ENCODE measurements around the gene KLK3.

KLK3 gene

GRCh38 chr19:50898018-50898417 lies 43.3 kb downstream of the KLK3 start:
- DNase-seq (ENCODE audit: low spot score): no peak

- no peak for DNase-seq (ENCODE audit: low spot score)
Observed at GRCh38 chr19:50899569-50899968, 44.9 kb downstream of the KLK3 start.

- no peak for DNase-seq (ENCODE audit: low spot score)
Observed at GRCh38 chr19:50902640-50903039, 47.9 kb downstream of the KLK3 start.

- no peak for DNase-seq (ENCODE audit: low spot score)
Observed at GRCh38 chr19:50906217-50906616, 51.5 kb downstream of the KLK3 start.

- DNase-seq (ENCODE audit: low spot score): no peak
Observed at GRCh38 chr19:50908336-50908735, 53.6 kb downstream of the KLK3 start.

- no peak for DNase-seq (ENCODE audit: low spot score)
Observed at GRCh38 chr19:50909240-50910070, 54.7 kb downstream of the KLK3 start.

Measured in pons (tissue), 1 donor.